ENCODE measurements around the gene UBQLN1. TPM values are rescaled to one million over a fixed set of nuclear protein-coding genes. Genes with fewer than 3 reads are reported as not detected.
"Not testable (repeated sequence)": the region's sequence is repeated elsewhere in the genome, so short reads cannot be mapped to it uniquely, and the experiment has no call there.

The UBQLN1 gene
- total RNA-seq, 1 experiment from 2014 or later, result 56.3 TPM

GRCh38 chr9:83708515-83709158 lies 879 bp upstream of the UBQLN1 start:
- peak; percentile 77 for DNase-seq
- Mint-ChIP-seq H3K27ac (ENCODE audit: unreplicated experiment) (peak overlapping the region; percentile 99), H3K36me3 (ENCODE audit: insufficient read depth, unreplicated experiment) (peaks cover 36% of the 10 kb centered on the region), H3K4me1 (ENCODE audit: low read depth, unreplicated experiment) (no peaks in the 10 kb centered on the region), H3K27me3 (ENCODE audit: insufficient read depth, unreplicated experiment) (no peaks in the 10 kb centered on the region), H3K9me3 (ENCODE audit: unreplicated experiment) (no peaks in the 10 kb centered on the region), H3K4me3 (ENCODE audit: unreplicated experiment) (peak overlapping the region; percentile 90)
- ChIA-PET CTCF (no interaction called here), POLR2A (no interaction called here)
- Histone ChIP-seq H3K4me3 (ENCODE audit: low read depth, low read length) (peak overlapping the region; percentile 87), H3K4me1 (0 out of 2 replicates have a peak, but pooled peaks cover 4% of the 10 kb centered on the region), H3K36me3 (ENCODE audit: control insufficient read depth, insufficient read depth, low read length) (no peaks in the 10 kb centered on the region), H3K9me3 (no peaks in the 10 kb centered on the region), H3K27me3 (replicated peaks; ENCODE audit: control insufficient read depth, insufficient read depth, low read length) (no peaks in the 10 kb centered on the region)
- TF ChIP-seq, protein P1, sequence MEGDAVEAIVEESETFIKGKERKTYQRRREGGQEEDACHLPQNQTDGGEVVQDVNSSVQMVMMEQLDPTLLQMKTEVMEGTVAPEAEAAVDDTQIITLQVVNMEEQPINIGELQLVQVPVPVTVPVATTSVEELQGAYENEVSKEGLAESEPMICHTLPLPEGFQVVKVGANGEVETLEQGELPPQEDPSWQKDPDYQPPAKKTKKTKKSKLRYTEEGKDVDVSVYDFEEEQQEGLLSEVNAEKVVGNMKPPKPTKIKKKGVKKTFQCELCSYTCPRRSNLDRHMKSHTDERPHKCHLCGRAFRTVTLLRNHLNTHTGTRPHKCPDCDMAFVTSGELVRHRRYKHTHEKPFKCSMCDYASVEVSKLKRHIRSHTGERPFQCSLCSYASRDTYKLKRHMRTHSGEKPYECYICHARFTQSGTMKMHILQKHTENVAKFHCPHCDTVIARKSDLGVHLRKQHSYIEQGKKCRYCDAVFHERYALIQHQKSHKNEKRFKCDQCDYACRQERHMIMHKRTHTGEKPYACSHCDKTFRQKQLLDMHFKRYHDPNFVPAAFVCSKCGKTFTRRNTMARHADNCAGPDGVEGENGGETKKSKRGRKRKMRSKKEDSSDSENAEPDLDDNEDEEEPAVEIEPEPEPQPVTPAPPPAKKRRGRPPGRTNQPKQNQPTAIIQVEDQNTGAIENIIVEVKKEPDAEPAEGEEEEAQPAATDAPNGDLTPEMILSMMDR (IDR thresholded peaks at IDR 0.05; ENCODE audit: insufficient read depth in 1 of 2, low read depth in 1 of 2, low read length in 1 of 2, severe bottlenecking in 1 of 2, unreplicated experiment in 1 of 2), result peak; percentile 14 to 36
- intact Hi-C loops (cut with micrococcal nuclease; ENCODE audit: unreplicated experiment), result loop anchor here (5.0 kb wide), 2 partner anchors 41 to 61 kb away; no protein-coding TSS in a partner anchor
- TSS peak; percentile 87 for BruUV-seq (replicated peaks)

DNA sequence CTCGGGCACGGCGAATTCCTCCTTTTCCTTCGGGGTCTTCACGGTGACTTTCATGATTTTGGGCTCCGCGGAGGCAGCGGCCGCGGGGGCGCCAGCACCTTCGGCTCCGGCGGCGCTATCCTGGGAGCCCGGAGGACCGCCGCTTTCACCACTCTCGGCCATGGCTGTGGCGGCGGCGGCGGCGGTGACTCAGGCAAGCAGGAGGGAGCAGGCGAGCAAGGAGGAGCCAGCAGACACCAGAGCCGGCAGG lies 315 bp downstream of the UBQLN1 start:
- intact Hi-C loops (cut with micrococcal nuclease; ENCODE audit: unreplicated experiment), result loop anchor here (5.0 kb wide), 2 partner anchors 40 to 60 kb away; no protein-coding TSS in a partner anchor
- POLR2A ChIA-PET, result no interaction called here
- DNase-seq, result no peak
- no peaks in the 10 kb centered on the region for H3K4me1 Mint-ChIP-seq (ENCODE audit: low read depth, unreplicated experiment)
- TF ChIP-seq, protein P1 (IDR thresholded peaks at IDR 0.05; ENCODE audit: insufficient read depth in 1 of 2, low read depth in 1 of 2, low read length in 1 of 2, severe bottlenecking in 1 of 2, unreplicated experiment in 1 of 2), result no peak
- H3K36me3 ChIP-seq (ENCODE audit: control insufficient read depth, insufficient read depth, low read length), result no peaks in the 10 kb centered on the region
- H3K4me3 Mint-ChIP-seq (ENCODE audit: unreplicated experiment), result peak overlapping the region; percentile 90
- 0 out of 2 replicates have a peak, but pooled peaks cover 4% of the 10 kb centered on the region for H3K4me1 ChIP-seq
- H3K9me3 ChIP-seq, result no peaks in the 10 kb centered on the region
- CTCF ChIA-PET, result no interaction called here
- no peaks in the 10 kb centered on the region for H3K27me3 Mint-ChIP-seq (ENCODE audit: insufficient read depth, unreplicated experiment)
- H3K27ac Mint-ChIP-seq (ENCODE audit: unreplicated experiment), result peak overlapping the region; percentile 99
- H3K36me3 Mint-ChIP-seq (ENCODE audit: insufficient read depth, unreplicated experiment), result peaks cover 36% of the 10 kb centered on the region
- peak overlapping the region; percentile 87 for H3K4me3 ChIP-seq (ENCODE audit: low read depth, low read length)
- H3K27me3 ChIP-seq (replicated peaks; ENCODE audit: control insufficient read depth, insufficient read depth, low read length), result no peaks in the 10 kb centered on the region
- no TSS peak for BruUV-seq (replicated peaks)
- no peaks in the 10 kb centered on the region for H3K9me3 Mint-ChIP-seq (ENCODE audit: unreplicated experiment)

DNA sequence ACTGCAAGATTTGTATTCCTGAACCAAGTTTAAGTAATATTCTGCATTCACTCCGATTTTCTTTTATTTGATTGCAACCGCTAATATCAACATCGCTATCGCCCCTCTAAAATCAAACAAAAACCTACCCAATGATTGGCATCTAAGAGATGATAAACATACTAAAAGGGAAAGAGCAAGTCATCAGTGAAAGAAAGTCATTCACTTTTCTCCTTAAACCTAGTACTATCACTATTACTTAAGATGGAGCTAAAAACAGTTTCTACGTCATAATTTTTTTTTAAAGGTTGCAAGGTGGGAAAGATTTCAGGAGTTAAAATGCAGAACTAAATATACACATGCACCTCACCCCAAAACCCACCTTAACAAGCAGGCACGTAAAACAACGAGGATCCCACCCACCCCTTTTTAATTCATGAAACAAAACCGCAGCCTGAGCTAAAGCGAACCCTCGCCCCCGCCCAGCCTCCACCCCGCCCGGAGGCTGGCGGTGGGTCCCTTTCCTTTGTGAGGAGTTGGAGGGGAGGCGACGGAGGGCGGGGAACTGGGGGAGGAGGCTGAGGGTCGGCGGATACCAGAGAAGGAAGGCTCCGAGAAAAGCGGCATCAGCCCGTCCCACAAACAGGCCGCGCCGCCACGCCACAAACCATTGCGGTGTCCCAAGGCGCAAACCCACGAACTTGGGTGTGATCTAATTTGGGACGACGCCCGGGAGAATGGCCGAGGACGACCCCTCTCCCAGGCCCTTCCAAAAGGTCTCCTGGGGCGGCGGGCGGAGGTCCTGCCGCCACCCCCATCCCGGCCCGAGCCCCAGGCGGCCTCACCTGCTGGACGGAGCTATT lies 861 bp downstream of the UBQLN1 start:
- DNase-seq, result peak; percentile 30 to 50
- intact Hi-C loops (cut with micrococcal nuclease; ENCODE audit: unreplicated experiment), result loop anchor here (5.0 kb wide), 2 partner anchors 40 to 60 kb away; no protein-coding TSS in a partner anchor
- peak overlapping the region; percentile 90 for H3K4me3 Mint-ChIP-seq (ENCODE audit: unreplicated experiment)
- H3K4me1 Mint-ChIP-seq (ENCODE audit: low read depth, unreplicated experiment), result no peaks in the 10 kb centered on the region
- Histone ChIP-seq H3K27me3 (replicated peaks; ENCODE audit: control insufficient read depth, insufficient read depth, low read length) (no peaks in the 10 kb centered on the region), H3K36me3 (ENCODE audit: control insufficient read depth, insufficient read depth, low read length) (no peaks in the 10 kb centered on the region), H3K9me3 (no peaks in the 10 kb centered on the region), H3K4me1 (0 out of 2 replicates have a peak, but pooled peaks cover 4% of the 10 kb centered on the region), H3K4me3 (ENCODE audit: low read depth, low read length) (peak overlapping the region; percentile 87)
- H3K27me3 Mint-ChIP-seq (ENCODE audit: insufficient read depth, unreplicated experiment), result no peaks in the 10 kb centered on the region
- POLR2A ChIA-PET, result no interaction called here
- CTCF ChIA-PET, result no interaction called here
- TF ChIP-seq, protein P1 (IDR thresholded peaks at IDR 0.05; ENCODE audit: insufficient read depth in 1 of 2, low read depth in 1 of 2, low read length in 1 of 2, severe bottlenecking in 1 of 2, unreplicated experiment in 1 of 2), result no peak
- TSS peak; percentile 46 for BruUV-seq (replicated peaks)
- H3K9me3 Mint-ChIP-seq (ENCODE audit: unreplicated experiment), result no peaks in the 10 kb centered on the region
- peaks cover 36% of the 10 kb centered on the region for H3K36me3 Mint-ChIP-seq (ENCODE audit: insufficient read depth, unreplicated experiment)
- H3K27ac Mint-ChIP-seq (ENCODE audit: unreplicated experiment), result peak overlapping the region; percentile 99

DNA sequence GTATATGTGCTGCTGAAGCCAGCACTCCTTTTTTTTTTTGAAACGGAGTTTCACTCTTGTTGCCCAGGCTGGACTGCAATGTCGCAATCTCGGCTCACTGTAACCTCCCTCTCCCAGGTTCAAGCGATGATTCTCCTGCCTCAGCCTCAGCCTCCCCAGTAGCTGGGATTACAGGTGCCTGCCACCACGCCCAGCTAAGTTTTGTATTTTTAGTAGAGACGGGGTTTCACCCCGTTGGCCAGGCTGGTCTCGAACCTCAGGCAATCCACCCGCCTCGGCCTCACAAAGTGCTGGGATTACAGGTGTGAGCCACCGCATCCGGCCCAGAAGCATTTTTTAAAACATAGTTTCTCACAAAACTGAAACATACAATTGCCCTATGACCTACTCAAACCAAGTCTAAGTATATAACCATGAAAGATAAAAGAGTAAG lies 2.5 kb downstream of the UBQLN1 start:
- H3K9me3 ChIP-seq; H3K27me3 Mint-ChIP-seq (ENCODE audit: insufficient read depth, unreplicated experiment); H3K4me3 ChIP-seq (ENCODE audit: low read depth, low read length); H3K4me1 ChIP-seq; H3K27me3 ChIP-seq (replicated peaks; ENCODE audit: control insufficient read depth, insufficient read depth, low read length); H3K9me3 Mint-ChIP-seq (ENCODE audit: unreplicated experiment); CTCF ChIA-PET; POLR2A ChIA-PET; H3K4me1 Mint-ChIP-seq (ENCODE audit: low read depth, unreplicated experiment); H3K27ac Mint-ChIP-seq (ENCODE audit: unreplicated experiment); H3K36me3 ChIP-seq (ENCODE audit: control insufficient read depth, insufficient read depth, low read length); DNase-seq; BruUV-seq (replicated peaks): not testable (repeated sequence)
- Mint-ChIP-seq H3K4me3 (ENCODE audit: unreplicated experiment) (peak overlapping the region; percentile 90), H3K36me3 (ENCODE audit: insufficient read depth, unreplicated experiment) (peaks cover 36% of the 10 kb centered on the region)
- intact Hi-C loops (cut with micrococcal nuclease; ENCODE audit: unreplicated experiment), result loop anchor here (5.0 kb wide), 2 partner anchors 38 to 58 kb away; no protein-coding TSS in a partner anchor

All from Caco-2 (cell line).